Measurements from ENCODE around the gene OR2C3. TPM values are rescaled to one million over a fixed set of nuclear protein-coding genes. Genes with fewer than 3 reads are reported as not detected.

OR2C3 gene
- total RNA-seq, 1 experiment from 2014 or later: not detected

- no peaks in the 10 kb centered on the region for H3K36me3 ChIP-seq (ENCODE audit: control insufficient read depth in 1 of 2, insufficient read depth in 2 of 2, low read length in 2 of 2)
- intact Hi-C loops (cut with micrococcal nuclease): loop anchor here (10.0 kb wide), 1 partner anchor 424 kb away; no protein-coding TSS in a partner anchor
Measured at GRCh38 chr1:247578946-247579460, 42.8 kb upstream of the OR2C3 start.

More at GRCh38 chr1:247578946-247579460, 42.8 kb upstream of the OR2C3 start:
- no peak overlapping the region for H3K4me3 ChIP-seq (replicated peaks in 1 of 2; ENCODE audit: low read depth in 1 of 2, low read length in 2 of 2)
- no peak overlapping the region for H3K4me2 ChIP-seq (ENCODE audit: low read length)
- no peaks in the 10 kb centered on the region for H4K20me1 ChIP-seq (ENCODE audit: insufficient read depth)
- DNase-seq (ENCODE audit: low read depth, low spot score): no peak
- H3K9ac ChIP-seq (ENCODE audit: low read length): no peak overlapping the region
- H3K9me2 ChIP-seq (ENCODE audit: insufficient read depth): no peaks in the 10 kb centered on the region
- no peaks in the 10 kb centered on the region for H3K9me3 ChIP-seq (ENCODE audit: control insufficient read depth in 1 of 2, insufficient read depth in 1 of 2, low read depth in 1 of 2, low read length in 2 of 2)
- no peaks in the 10 kb centered on the region for H3K27me3 ChIP-seq (ENCODE audit: insufficient read depth, low read length)
- RAD21 ChIA-PET (ENCODE audit: low non-redundant PET in 1 of 2, low total read pairs in 2 of 2, uncharacterized antibody in 2 of 2, unreplicated experiment in 2 of 2): no interaction called here
- CTCF ChIA-PET: no interaction called here
- no peak for ATAC-seq
- H3K27ac ChIP-seq (ENCODE audit: low read depth, low read length): no peak overlapping the region
- no peaks in the 10 kb centered on the region for H3K79me2 ChIP-seq (ENCODE audit: insufficient read depth, low read length)
- no peaks in the 10 kb centered on the region for H3K4me1 ChIP-seq (ENCODE audit: control insufficient read depth in 1 of 2, insufficient read depth in 2 of 2, low read length in 2 of 2)
- no TSS peak for BruUV-seq (replicated peaks)
- no peak overlapping the region for H2AFZ ChIP-seq (ENCODE audit: low read depth, low read length, poor library complexity, severe bottlenecking)
- TF ChIP-seq EZH2 (IDR thresholded peaks at IDR 0.05) (no peak), ZNF274 (IDR thresholded peaks at IDR 0.05; ENCODE audit: low read depth, low read length) (no peak), CBX3 (IDR thresholded peaks at IDR 0.05; ENCODE audit: low read depth) (no peak), JUND (IDR thresholded peaks at IDR 0.05) (no peak), EGR1 (IDR thresholded peaks at IDR 0.05; ENCODE audit: low read depth) (no peak), ZBTB33 (IDR thresholded peaks at IDR 0.05; ENCODE audit: extremely low read depth, insufficient replicate concordance, low read length) (no peak), FOSL1 (IDR thresholded peaks at IDR 0.05; ENCODE audit: low read depth) (no peak), ZFX (IDR thresholded peaks at IDR 0.05) (no peak), POLR2A (IDR thresholded peaks at IDR 0.05; ENCODE audit: borderline replicate concordance, extremely low read depth, insufficient read depth, insufficient read length) (no peak), SRF (IDR thresholded peaks at IDR 0.05; ENCODE audit: low read depth) (no peak), ELF1 (IDR thresholded peaks at IDR 0.05; ENCODE audit: borderline replicate concordance, low read depth) (no peak), RAD21 (IDR thresholded peaks at IDR 0.05; ENCODE audit: low read depth) (no peak)
- POLR2A ChIA-PET: no interaction called here

Measured in HCT116 (cell line).